ENCODE measurements around the gene FAM131B.
"Not testable (repeated sequence)": the region's sequence is repeated elsewhere in the genome, so short reads cannot be mapped to it uniquely, and the experiment has no call there.

FAM131B gene

GRCh38 chr7:143399151-143399550 lies 36.6 kb upstream of the FAM131B start:
- Mint-ChIP-seq H3K36me3 (peaks cover 11% of the 10 kb centered on the region), H3K4me1 (peaks cover 8% of the 10 kb centered on the region), H3K27ac (no peak overlapping the region), H3K4me3 (no peak overlapping the region), H3K9me3 (no peaks in the 10 kb centered on the region), H3K27me3 (peaks cover 6% of the 10 kb centered on the region)
- DNase-seq: no peak
- CTCF ChIA-PET: interaction anchor here (1.1 to 2.5 kb wide), 2 partner anchors 8 to 10 kb away, joined by 3 to 9 read pairs; no protein-coding TSS in a partner anchor

GRCh38 chr7:143398616-143399015 lies 36.1 kb upstream of the FAM131B start:
- H3K4me3 Mint-ChIP-seq: no peak overlapping the region
- CTCF ChIA-PET: interaction anchor here (1.1 to 2.5 kb wide), 2 partner anchors 8 to 11 kb away, joined by 3 to 9 read pairs; no protein-coding TSS in a partner anchor
- no peak overlapping the region for H3K27ac Mint-ChIP-seq
- H3K9me3 Mint-ChIP-seq: no peaks in the 10 kb centered on the region
- peaks cover 6% of the 10 kb centered on the region for H3K27me3 Mint-ChIP-seq
- H3K36me3 Mint-ChIP-seq: peaks cover 15% of the 10 kb centered on the region
- DNase-seq: no peak
- H3K4me1 Mint-ChIP-seq: peaks cover 8% of the 10 kb centered on the region

- Mint-ChIP-seq H3K4me3 (no peak overlapping the region), H3K27ac (no peak overlapping the region), H3K27me3 (peaks cover 6% of the 10 kb centered on the region), H3K4me1 (peaks cover 8% of the 10 kb centered on the region), H3K36me3 (peaks cover 18% of the 10 kb centered on the region), H3K9me3 (no peaks in the 10 kb centered on the region)
- CTCF ChIA-PET: interaction anchor here (1.1 to 2.5 kb wide), 2 partner anchors 9 to 12 kb away, joined by 3 to 9 read pairs; no protein-coding TSS in a partner anchor
- DNase-seq: no peak
Measured at GRCh38 chr7:143397710-143398530, 35.4 kb upstream of the FAM131B start.

- no peaks in the 10 kb centered on the region for H3K9me3 Mint-ChIP-seq
- CTCF ChIA-PET: interaction anchor here (1.1 to 2.5 kb wide), 5 partner anchors 10 to 19 kb away, joined by 3 to 9 read pairs (median 5); partner anchors contain the start of gene EPHA1
- H3K27me3 Mint-ChIP-seq: peaks cover 6% of the 10 kb centered on the region
- no peak overlapping the region for H3K27ac Mint-ChIP-seq
- H3K4me3 Mint-ChIP-seq: no peak overlapping the region
- H3K4me1 Mint-ChIP-seq: peaks cover 8% of the 10 kb centered on the region
- DNase-seq: no peak
- peaks cover 27% of the 10 kb centered on the region for H3K36me3 Mint-ChIP-seq
Measured at GRCh38 chr7:143396625-143397556, 34.4 kb upstream of the FAM131B start.

GRCh38 chr7:143396182-143396581 lies 33.7 kb upstream of the FAM131B start:
- peaks cover 3% of the 10 kb centered on the region for H3K27me3 Mint-ChIP-seq
- H3K4me1 Mint-ChIP-seq: peaks cover 8% of the 10 kb centered on the region
- H3K4me3 Mint-ChIP-seq: no peak overlapping the region
- DNase-seq: no peak
- H3K36me3 Mint-ChIP-seq: peaks cover 32% of the 10 kb centered on the region
- H3K9me3 Mint-ChIP-seq: no peaks in the 10 kb centered on the region
- no peak overlapping the region for H3K27ac Mint-ChIP-seq
- CTCF ChIA-PET: interaction anchor here (1.1 to 1.4 kb wide), 4 partner anchors 10 to 20 kb away, joined by 3 to 5 read pairs (median 4); partner anchors contain the start of gene EPHA1

GRCh38 chr7:143395187-143396149 lies 33.0 kb upstream of the FAM131B start:
- Mint-ChIP-seq H3K36me3 (peaks cover 32% of the 10 kb centered on the region), H3K27ac (no peak overlapping the region), H3K4me1 (peaks cover 8% of the 10 kb centered on the region), H3K9me3 (no peaks in the 10 kb centered on the region), H3K4me3 (no peak overlapping the region), H3K27me3 (no peaks in the 10 kb centered on the region)
- no peak for DNase-seq
- CTCF ChIA-PET: interaction anchor here (1.1 to 1.4 kb wide), 4 partner anchors 11 to 21 kb away, joined by 3 to 5 read pairs (median 4); partner anchors contain the start of gene EPHA1

- peak overlapping the region; percentile 69 for H3K27ac Mint-ChIP-seq
- no peaks in the 10 kb centered on the region for H3K9me3 Mint-ChIP-seq
- H3K27me3 Mint-ChIP-seq: no peaks in the 10 kb centered on the region
- CTCF ChIA-PET: interaction anchor here (1.2 kb wide), 1 partner anchor 21 kb away, joined by 3 read pairs; no protein-coding TSS in a partner anchor
- H3K4me3 Mint-ChIP-seq: no peak overlapping the region
- peaks cover 39% of the 10 kb centered on the region for H3K36me3 Mint-ChIP-seq
- no peak for DNase-seq
- peaks cover 13% of the 10 kb centered on the region for H3K4me1 Mint-ChIP-seq
Measured at GRCh38 chr7:143394777-143395176, 32.3 kb upstream of the FAM131B start.

GRCh38 chr7:143394068-143394467 lies 31.6 kb upstream of the FAM131B start:
- H3K4me3 Mint-ChIP-seq: no peak overlapping the region
- H3K36me3 Mint-ChIP-seq: peaks cover 43% of the 10 kb centered on the region
- peaks cover 20% of the 10 kb centered on the region for H3K4me1 Mint-ChIP-seq
- CTCF ChIA-PET: interaction anchor here (0.6 to 2.1 kb wide), 3 partner anchors 15 to 153 kb away, joined by 3 to 6 read pairs (median 3); no protein-coding TSS in a partner anchor
- H3K27ac Mint-ChIP-seq: peak overlapping the region; percentile 2
- no peak for DNase-seq
- H3K9me3 Mint-ChIP-seq: no peaks in the 10 kb centered on the region
- no peaks in the 10 kb centered on the region for H3K27me3 Mint-ChIP-seq

GRCh38 chr7:143393267-143394041 lies 30.9 kb upstream of the FAM131B start:
- no peak for DNase-seq
- Mint-ChIP-seq H3K27ac (peak overlapping the region; percentile 2), H3K4me3 (no peak overlapping the region), H3K27me3 (no peaks in the 10 kb centered on the region), H3K4me1 (peaks cover 21% of the 10 kb centered on the region), H3K36me3 (peaks cover 45% of the 10 kb centered on the region), H3K9me3 (no peaks in the 10 kb centered on the region)
- CTCF ChIA-PET: interaction anchor here (0.6 to 2.1 kb wide), 5 partner anchors 9 to 153 kb away, joined by 3 to 6 read pairs (median 4); no protein-coding TSS in a partner anchor

GRCh38 chr7:143392875-143393266 lies 30.4 kb upstream of the FAM131B start:
- Mint-ChIP-seq H3K27me3 (no peaks in the 10 kb centered on the region), H3K36me3 (peaks cover 45% of the 10 kb centered on the region), H3K4me1 (peaks cover 21% of the 10 kb centered on the region), H3K9me3 (no peaks in the 10 kb centered on the region), H3K4me3 (no peak overlapping the region), H3K27ac (no peak overlapping the region)
- CTCF ChIA-PET: interaction anchor here (0.9 to 2.1 kb wide), 4 partner anchors 8 to 152 kb away, joined by 3 to 6 read pairs (median 4); no protein-coding TSS in a partner anchor
- DNase-seq: no peak

- DNase-seq, H3K27ac Mint-ChIP-seq, H3K9me3 Mint-ChIP-seq, H3K27me3 Mint-ChIP-seq, H3K4me3 Mint-ChIP-seq: not testable (repeated sequence)
- H3K36me3 Mint-ChIP-seq: peaks cover 44% of the 10 kb centered on the region
- CTCF ChIA-PET: interaction anchor here (1.0 to 2.1 kb wide), 4 partner anchors 11 to 152 kb away, joined by 3 to 6 read pairs (median 4); no protein-coding TSS in a partner anchor
- H3K4me1 Mint-ChIP-seq: peaks cover 21% of the 10 kb centered on the region
Measured at GRCh38 chr7:143392427-143392826, 29.9 kb upstream of the FAM131B start.

Data from activated naive CD4-positive, alpha-beta T cell treated with anti-CD3 and anti-CD28 coated beads, Interleukin-2, amount 10 ng/mL, durations not matched to agents 7 days and 5 days (primary cell).